ENCODE measurements around the gene FBXO46. TPM values are rescaled to one million over a fixed set of nuclear protein-coding genes. Genes with fewer than 3 reads are reported as not detected.

The FBXO46 gene
- total RNA-seq, 1 experiment from 2014 or later, result 43.9 TPM

DNA sequence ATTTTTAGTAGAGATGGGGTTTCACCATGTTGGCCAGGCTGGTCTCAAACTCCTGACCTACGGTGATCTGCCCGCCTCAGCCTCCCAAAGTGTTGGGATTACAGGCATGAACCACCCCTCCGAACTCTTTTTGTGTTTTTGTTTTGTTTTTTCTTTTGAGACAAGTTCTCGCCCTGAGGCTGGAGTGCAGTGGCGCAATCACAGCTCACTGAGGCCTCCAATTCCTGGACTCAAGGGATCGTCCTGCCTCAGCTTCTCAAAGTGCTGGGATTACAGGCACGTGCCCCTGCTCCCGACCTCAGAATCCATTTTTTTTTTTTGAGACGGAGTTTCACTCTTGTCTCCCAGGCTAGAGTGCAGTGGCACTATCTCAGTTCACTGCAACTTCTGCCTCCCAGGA lies 27.0 kb upstream of the FBXO46 start:
- Histone ChIP-seq H2AK5ac (ENCODE audit: insufficient read length, low read length) (no peak overlapping the region), H3K23me2 (ENCODE audit: insufficient read length, low read depth, low read length, poor library complexity, severe bottlenecking) (no peaks in the 10 kb centered on the region), H3K18ac (ENCODE audit: insufficient read length, low read depth, low read length) (no peak overlapping the region), H3K23ac (ENCODE audit: insufficient read length, low read depth, low read length) (no peak overlapping the region), H2BK15ac (ENCODE audit: low read depth, low read length) (no peak overlapping the region), H3K79me1 (ENCODE audit: insufficient read depth, low read depth, low read length, poor library complexity, severe bottlenecking) (no peaks in the 10 kb centered on the region), H2AFZ (ENCODE audit: low read length) (no peak overlapping the region), H3K56ac (ENCODE audit: insufficient read length, low read depth, low read length) (no peak overlapping the region), H3K9ac (ENCODE audit: extremely low read depth, insufficient read length, low read length) (no peak overlapping the region), H3K27me3 (ENCODE audit: insufficient read depth, low read length) (no peaks in the 10 kb centered on the region), H4K5ac (ENCODE audit: insufficient read length, low read depth, low read length) (no peak overlapping the region), H3K4me2 (ENCODE audit: insufficient read depth, insufficient read length, low read length) (no peak overlapping the region), H4K91ac (ENCODE audit: insufficient read length, low read depth, low read length) (no peak overlapping the region), H3K4ac (ENCODE audit: low read depth, low read length) (no peak overlapping the region), H3K14ac (ENCODE audit: insufficient read depth, low read length) (no peak overlapping the region), H3K27ac (ENCODE audit: insufficient read length, low read depth, low read length) (no peak overlapping the region), H3K9me3 (ENCODE audit: control insufficient read depth, low read depth, low read length) (no peaks in the 10 kb centered on the region), H3T11ph (ENCODE audit: low read length) (no peak overlapping the region), H2BK12ac (ENCODE audit: insufficient read length, low read depth, low read length) (no peak overlapping the region), H3K79me2 (ENCODE audit: insufficient read depth, low read length) (no peaks in the 10 kb centered on the region), H4K20me1 (ENCODE audit: control insufficient read depth, insufficient read depth, insufficient read length) (no peaks in the 10 kb centered on the region), H3K4me1 (ENCODE audit: insufficient read depth, low read length) (no peaks in the 10 kb centered on the region), H2BK5ac (ENCODE audit: insufficient read length, low read length) (no peak overlapping the region), H2BK120ac (ENCODE audit: low read depth, low read length, poor library complexity, severe bottlenecking) (no peak overlapping the region), H4K8ac (replicated peaks; ENCODE audit: insufficient read length, low read depth, low read length) (no peak overlapping the region), H2BK20ac (ENCODE audit: low read depth, low read length, poor library complexity, severe bottlenecking) (no peak overlapping the region)
- DNase-seq, result no peak
- Mint-ChIP-seq H3K36me3 (ENCODE audit: insufficient read depth in 1 of 3, low read depth in 3 of 3) (no peaks in the 10 kb centered on the region), H3K27ac (no peak overlapping the region), H3K9me3 (no peaks in the 10 kb centered on the region), H3K27me3 (ENCODE audit: low read depth) (peaks cover 34% of the 10 kb centered on the region), H3K4me3 (no peak overlapping the region), H3K4me1 (peaks cover 3 to 12% of the 10 kb centered on the region in 2 experiments; a peak in 3 of 4 replicates)
- WGBS (ENCODE audit: extremely low coverage, insufficient read length, low lambda C conversion rate), result no CpG with 5 or more reads among the region's 9 CpGs
- TF ChIP-seq, protein P1, sequence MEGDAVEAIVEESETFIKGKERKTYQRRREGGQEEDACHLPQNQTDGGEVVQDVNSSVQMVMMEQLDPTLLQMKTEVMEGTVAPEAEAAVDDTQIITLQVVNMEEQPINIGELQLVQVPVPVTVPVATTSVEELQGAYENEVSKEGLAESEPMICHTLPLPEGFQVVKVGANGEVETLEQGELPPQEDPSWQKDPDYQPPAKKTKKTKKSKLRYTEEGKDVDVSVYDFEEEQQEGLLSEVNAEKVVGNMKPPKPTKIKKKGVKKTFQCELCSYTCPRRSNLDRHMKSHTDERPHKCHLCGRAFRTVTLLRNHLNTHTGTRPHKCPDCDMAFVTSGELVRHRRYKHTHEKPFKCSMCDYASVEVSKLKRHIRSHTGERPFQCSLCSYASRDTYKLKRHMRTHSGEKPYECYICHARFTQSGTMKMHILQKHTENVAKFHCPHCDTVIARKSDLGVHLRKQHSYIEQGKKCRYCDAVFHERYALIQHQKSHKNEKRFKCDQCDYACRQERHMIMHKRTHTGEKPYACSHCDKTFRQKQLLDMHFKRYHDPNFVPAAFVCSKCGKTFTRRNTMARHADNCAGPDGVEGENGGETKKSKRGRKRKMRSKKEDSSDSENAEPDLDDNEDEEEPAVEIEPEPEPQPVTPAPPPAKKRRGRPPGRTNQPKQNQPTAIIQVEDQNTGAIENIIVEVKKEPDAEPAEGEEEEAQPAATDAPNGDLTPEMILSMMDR (conservative IDR thresholded peaks at IDR 0.05), result no peak
